ENCODE data around the gene CTNNB1. TPM values are rescaled to one million over a fixed set of nuclear protein-coding genes. Genes with fewer than 3 reads are reported as not detected.

CTNNB1 gene
- total RNA-seq, 4 donors from 2014 or later: 290 to 527 (median 414) TPM

GRCh38 chr3:41251593-41251992, 52.3 kb downstream of the CTNNB1 start:
- in situ Hi-C loops (cut with MboI; ENCODE audit: low pct_ligation_motif_present in 1 of 4, low pct_unique_long_range_greater_than_20kb in 1 of 4, low sequenced_read_pairs in 3 of 4): no loop called here
- no peaks in the 10 kb centered on the region for H3K4me1 ChIP-seq
- WGBS, 2 donors (ENCODE audit: low coverage in 1 of 2): 79 to 86% methylated on average over 1 of the region's 1 CpG
- intact Hi-C loops (cut with DNase I; ENCODE audit: low total_unique reads): no loop called here
- no peak overlapping the region for H3K4me3 ChIP-seq
- H3K27ac ChIP-seq: no peak overlapping the region
- DNase-seq: no peak
- no peak for TF ChIP-seq CTCF (IDR thresholded peaks at IDR 0.05)
- no peak for TF ChIP-seq POLR2A (IDR thresholded peaks at IDR 0.05)
- no peak for TF ChIP-seq POLR2AphosphoS5 (IDR thresholded peaks at IDR 0.05)
- TF ChIP-seq EP300 (IDR thresholded peaks at IDR 0.05; ENCODE audit: low read depth): no peak
- no peaks in the 10 kb centered on the region for H3K27me3 ChIP-seq
- no peaks in the 10 kb centered on the region for H3K9me3 ChIP-seq
- H3K36me3 ChIP-seq: no peaks in the 10 kb centered on the region

- no peaks in the 10 kb centered on the region for H3K4me1 ChIP-seq
- no peaks in the 10 kb centered on the region for H3K36me3 ChIP-seq
- DNase-seq: no peak
- TF ChIP-seq EP300 (IDR thresholded peaks at IDR 0.05; ENCODE audit: low read depth) (no peak), CTCF (IDR thresholded peaks at IDR 0.05) (no peak), POLR2AphosphoS5 (IDR thresholded peaks at IDR 0.05) (no peak), POLR2A (IDR thresholded peaks at IDR 0.05) (no peak)
- intact Hi-C loops (cut with DNase I; ENCODE audit: low total_unique reads): no loop called here
- 89 to 92% methylated on average over 4 of the region's 4 CpGs for WGBS, 2 donors (ENCODE audit: low coverage in 1 of 2)
- H3K27ac ChIP-seq: no peak overlapping the region
- in situ Hi-C loops (cut with MboI; ENCODE audit: low pct_ligation_motif_present in 1 of 4, low pct_unique_long_range_greater_than_20kb in 1 of 4, low sequenced_read_pairs in 3 of 4): no loop called here
- no peak overlapping the region for H3K4me3 ChIP-seq
- H3K27me3 ChIP-seq: no peaks in the 10 kb centered on the region
- no peaks in the 10 kb centered on the region for H3K9me3 ChIP-seq
These were observed 59.0 kb downstream of the CTNNB1 start for GRCh38 chr3:41258239-41258800.

- H3K4me1 ChIP-seq: no peaks in the 10 kb centered on the region
- TF ChIP-seq EP300 (IDR thresholded peaks at IDR 0.05; ENCODE audit: low read depth) (no peak), CTCF (IDR thresholded peaks at IDR 0.05) (no peak), POLR2AphosphoS5 (IDR thresholded peaks at IDR 0.05) (no peak), POLR2A (IDR thresholded peaks at IDR 0.05) (no peak)
These were observed 60.3 kb downstream of the CTNNB1 start for GRCh38 chr3:41259449-41260062.

GRCh38 chr3:41260063-41260450, 60.8 kb downstream of the CTNNB1 start:
- Histone ChIP-seq H3K27ac (no peak overlapping the region), H3K4me3 (no peak overlapping the region), H3K36me3 (no peaks in the 10 kb centered on the region), H3K27me3 (no peaks in the 10 kb centered on the region), H3K9me3 (no peaks in the 10 kb centered on the region), H3K4me1 (no peaks in the 10 kb centered on the region)
- intact Hi-C loops (cut with DNase I; ENCODE audit: low total_unique reads): no loop called here
- TF ChIP-seq EP300 (IDR thresholded peaks at IDR 0.05; ENCODE audit: low read depth): no peak
- TF ChIP-seq POLR2A (IDR thresholded peaks at IDR 0.05): no peak
- TF ChIP-seq POLR2AphosphoS5 (IDR thresholded peaks at IDR 0.05): no peak
- no peak for TF ChIP-seq CTCF (IDR thresholded peaks at IDR 0.05)
- in situ Hi-C loops (cut with MboI; ENCODE audit: low pct_ligation_motif_present in 1 of 4, low pct_unique_long_range_greater_than_20kb in 1 of 4, low sequenced_read_pairs in 3 of 4): no loop called here
- no peak for DNase-seq
- WGBS, 2 donors (ENCODE audit: low coverage in 1 of 2): 95 to 100% methylated on average over 3 of the region's 3 CpGs

More at GRCh38 chr3:41259449-41260062, 60.3 kb downstream of the CTNNB1 start:
- Histone ChIP-seq H3K4me3 (no peak overlapping the region), H3K27ac (no peak overlapping the region), H3K27me3 (no peaks in the 10 kb centered on the region), H3K36me3 (no peaks in the 10 kb centered on the region), H3K9me3 (no peaks in the 10 kb centered on the region)
- WGBS, 2 donors (ENCODE audit: low coverage in 1 of 2): 68% methylated on average over 1 of the region's 1 CpG; no CpG with 5 or more reads in 1 of the 2 donors
- DNase-seq: no peak
- intact Hi-C loops (cut with DNase I; ENCODE audit: low total_unique reads) (no loop called here), in situ Hi-C loops (cut with MboI; ENCODE audit: low pct_ligation_motif_present in 1 of 4, low pct_unique_long_range_greater_than_20kb in 1 of 4, low sequenced_read_pairs in 3 of 4) (no loop called here)

Data from transverse colon (tissue), 4 donors.